ENCODE measurements around the gene C5orf22.

The C5orf22 gene

DNA sequence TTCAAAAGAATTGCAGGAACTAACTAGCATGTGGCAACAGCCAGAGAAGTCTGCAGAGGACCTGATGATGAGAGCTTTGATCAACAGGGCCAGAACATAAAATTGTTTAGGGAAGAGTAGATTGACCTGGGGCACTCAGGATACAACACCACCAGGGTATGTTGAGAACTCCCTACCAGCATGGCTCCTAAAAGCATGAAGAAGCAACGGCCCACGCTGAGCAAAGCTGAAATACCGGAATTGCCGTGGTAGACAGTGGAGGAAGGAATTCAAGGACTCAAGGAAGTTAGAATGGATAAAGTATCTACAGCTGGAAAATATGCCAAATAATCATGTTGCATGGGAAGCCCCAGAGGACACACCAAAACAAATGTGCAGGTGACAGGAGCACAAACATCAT is 31.8 kb upstream of the C5orf22 start:
- Histone ChIP-seq H3K9me3 (ENCODE audit: insufficient read depth, low read length) (no peaks in the 10 kb centered on the region), H3K36me3 (replicated peaks; ENCODE audit: low read depth, low read length) (peaks cover 11% of the 10 kb centered on the region), H3K27ac (ENCODE audit: low read length) (no peak overlapping the region)

DNA sequence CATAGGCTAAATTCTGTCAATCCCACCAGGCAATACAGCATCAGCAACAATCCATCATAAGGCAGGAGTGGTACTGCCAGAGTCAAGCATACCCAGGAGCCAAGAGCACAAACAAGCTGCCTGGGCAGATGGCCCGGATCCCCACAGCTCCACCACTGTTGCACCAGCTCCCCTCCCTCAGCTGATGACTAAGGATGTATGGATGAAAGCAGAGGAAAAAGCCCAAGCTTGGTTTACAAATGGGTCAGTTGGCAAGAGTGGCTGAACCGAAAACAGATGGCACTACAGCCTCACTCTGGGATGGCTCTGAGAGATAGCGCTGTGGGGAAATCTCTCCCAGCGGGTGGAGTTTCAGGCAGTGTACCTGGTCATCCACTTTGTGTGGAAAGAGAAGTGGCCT is 29.6 kb upstream of the C5orf22 start:
- Histone ChIP-seq H2AFZ (ENCODE audit: low read depth, low read length) (no peak overlapping the region), H3K4me3 (ENCODE audit: low read length) (no peak overlapping the region), H3K4me2 (ENCODE audit: low read length) (no peak overlapping the region), H3K9me3 (ENCODE audit: insufficient read depth, low read length) (no peaks in the 10 kb centered on the region), H3K79me2 (ENCODE audit: low read length) (no peaks in the 10 kb centered on the region), H3K27ac (ENCODE audit: low read length) (no peak overlapping the region), H3K36me3 (replicated peaks; ENCODE audit: low read depth, low read length) (peaks cover 11% of the 10 kb centered on the region), H3K9ac (ENCODE audit: low read length) (no peak overlapping the region), H4K20me1 (ENCODE audit: insufficient read depth, low read length) (no peaks in the 10 kb centered on the region), H3K4me1 (ENCODE audit: low read length) (no peaks in the 10 kb centered on the region), H3K27me3 (ENCODE audit: low read depth, low read length) (no peaks in the 10 kb centered on the region)
- no peak for TF ChIP-seq EZH2phosphoT487 (IDR thresholded peaks at IDR 0.05; ENCODE audit: low read depth)
- TF ChIP-seq, protein P1, sequence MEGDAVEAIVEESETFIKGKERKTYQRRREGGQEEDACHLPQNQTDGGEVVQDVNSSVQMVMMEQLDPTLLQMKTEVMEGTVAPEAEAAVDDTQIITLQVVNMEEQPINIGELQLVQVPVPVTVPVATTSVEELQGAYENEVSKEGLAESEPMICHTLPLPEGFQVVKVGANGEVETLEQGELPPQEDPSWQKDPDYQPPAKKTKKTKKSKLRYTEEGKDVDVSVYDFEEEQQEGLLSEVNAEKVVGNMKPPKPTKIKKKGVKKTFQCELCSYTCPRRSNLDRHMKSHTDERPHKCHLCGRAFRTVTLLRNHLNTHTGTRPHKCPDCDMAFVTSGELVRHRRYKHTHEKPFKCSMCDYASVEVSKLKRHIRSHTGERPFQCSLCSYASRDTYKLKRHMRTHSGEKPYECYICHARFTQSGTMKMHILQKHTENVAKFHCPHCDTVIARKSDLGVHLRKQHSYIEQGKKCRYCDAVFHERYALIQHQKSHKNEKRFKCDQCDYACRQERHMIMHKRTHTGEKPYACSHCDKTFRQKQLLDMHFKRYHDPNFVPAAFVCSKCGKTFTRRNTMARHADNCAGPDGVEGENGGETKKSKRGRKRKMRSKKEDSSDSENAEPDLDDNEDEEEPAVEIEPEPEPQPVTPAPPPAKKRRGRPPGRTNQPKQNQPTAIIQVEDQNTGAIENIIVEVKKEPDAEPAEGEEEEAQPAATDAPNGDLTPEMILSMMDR (IDR thresholded peaks at IDR 0.05; ENCODE audit: low read depth, low read length): no peak

More for the DNA sequence above, 31.8 kb upstream of the C5orf22 start:
- no peak overlapping the region for H2AFZ ChIP-seq (ENCODE audit: low read depth, low read length)
- no peaks in the 10 kb centered on the region for H3K27me3 ChIP-seq (ENCODE audit: low read depth, low read length)
- TF ChIP-seq EZH2phosphoT487 (IDR thresholded peaks at IDR 0.05; ENCODE audit: low read depth): no peak
- TF ChIP-seq, protein P1 (IDR thresholded peaks at IDR 0.05; ENCODE audit: low read depth, low read length): no peak
- H3K4me1 ChIP-seq (ENCODE audit: low read length): no peaks in the 10 kb centered on the region
- H3K4me3 ChIP-seq (ENCODE audit: low read length): no peak overlapping the region
- H3K9ac ChIP-seq (ENCODE audit: low read length): no peak overlapping the region
- H4K20me1 ChIP-seq (ENCODE audit: insufficient read depth, low read length): no peaks in the 10 kb centered on the region
- no peaks in the 10 kb centered on the region for H3K79me2 ChIP-seq (ENCODE audit: low read length)
- H3K4me2 ChIP-seq (ENCODE audit: low read length): no peak overlapping the region

DNA sequence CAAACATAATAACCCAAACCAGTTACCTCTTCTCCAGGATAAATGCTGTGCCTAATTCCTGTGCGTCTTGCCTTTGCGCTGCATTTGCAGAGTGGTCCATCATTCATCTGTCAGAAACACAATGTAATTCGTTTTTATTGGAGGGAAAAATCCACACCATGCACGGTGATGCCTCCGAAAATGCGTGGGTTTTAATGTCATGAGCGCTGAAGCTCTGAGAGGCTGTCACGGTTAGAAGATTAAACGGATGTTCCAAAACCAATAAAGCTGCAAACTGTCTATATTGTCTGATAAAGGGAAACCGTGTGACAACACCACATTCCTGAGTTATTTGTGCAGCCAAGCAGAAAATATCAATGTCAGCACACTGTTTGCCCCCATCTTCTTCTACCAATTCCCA is 27.6 kb upstream of the C5orf22 start:
- Histone ChIP-seq H3K9ac (ENCODE audit: low read length) (no peak overlapping the region), H3K27ac (ENCODE audit: low read length) (no peak overlapping the region), H3K79me2 (ENCODE audit: low read length) (no peaks in the 10 kb centered on the region), H3K4me1 (ENCODE audit: low read length) (no peaks in the 10 kb centered on the region), H3K9me3 (ENCODE audit: insufficient read depth, low read length) (no peaks in the 10 kb centered on the region), H3K4me3 (ENCODE audit: low read length) (no peak overlapping the region), H3K27me3 (ENCODE audit: low read depth, low read length) (no peaks in the 10 kb centered on the region), H3K4me2 (ENCODE audit: low read length) (no peak overlapping the region), H4K20me1 (ENCODE audit: insufficient read depth, low read length) (no peaks in the 10 kb centered on the region), H3K36me3 (replicated peaks; ENCODE audit: low read depth, low read length) (peaks cover 11% of the 10 kb centered on the region), H2AFZ (ENCODE audit: low read depth, low read length) (no peak overlapping the region)
- TF ChIP-seq, protein P1 (IDR thresholded peaks at IDR 0.05; ENCODE audit: low read depth, low read length): no peak
- TF ChIP-seq EZH2phosphoT487 (IDR thresholded peaks at IDR 0.05; ENCODE audit: low read depth): no peak

DNA sequence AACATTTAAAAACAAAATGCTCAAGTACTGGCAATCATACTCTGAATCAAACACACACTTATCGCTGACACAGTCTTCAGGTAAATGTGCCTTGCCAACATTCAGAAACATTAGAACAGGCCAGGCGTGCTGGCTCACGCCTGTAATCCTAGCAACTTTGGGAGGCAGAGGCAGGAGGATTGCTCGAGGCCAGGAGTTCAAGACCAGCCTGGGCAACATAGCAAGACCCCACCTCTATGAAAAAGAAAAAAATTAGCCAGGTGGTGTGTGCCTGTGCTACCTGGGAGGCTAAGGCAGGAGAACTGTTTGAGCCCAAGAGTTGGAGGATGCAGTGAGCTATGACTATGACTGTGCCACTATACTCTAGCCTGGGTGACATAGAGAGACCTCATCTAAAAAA is 20.8 kb upstream of the C5orf22 start:
- H3K4me1 ChIP-seq (ENCODE audit: low read length): peaks cover 7% of the 10 kb centered on the region; the same call in 1 of the 2 replicates
- no peaks in the 10 kb centered on the region for H3K79me2 ChIP-seq (ENCODE audit: low read length)
- peaks cover 13% of the 10 kb centered on the region for H3K36me3 ChIP-seq (replicated peaks; ENCODE audit: low read depth, low read length)
- H2AFZ ChIP-seq (ENCODE audit: low read depth, low read length): no peak overlapping the region
- H3K9me3 ChIP-seq (ENCODE audit: insufficient read depth, low read length): no peaks in the 10 kb centered on the region
- H3K9ac ChIP-seq (ENCODE audit: low read length): no peak overlapping the region
- H3K4me3 ChIP-seq (ENCODE audit: low read length): no peak overlapping the region
- H3K4me2 ChIP-seq (ENCODE audit: low read length): no peak overlapping the region
- no peaks in the 10 kb centered on the region for H3K27me3 ChIP-seq (ENCODE audit: low read depth, low read length)
- H3K27ac ChIP-seq (ENCODE audit: low read length): no peak overlapping the region
- no peaks in the 10 kb centered on the region for H4K20me1 ChIP-seq (ENCODE audit: insufficient read depth, low read length)
- TF ChIP-seq EZH2phosphoT487 (IDR thresholded peaks at IDR 0.05; ENCODE audit: low read depth): no peak
- TF ChIP-seq, protein P1 (IDR thresholded peaks at IDR 0.05; ENCODE audit: low read depth, low read length): no peak

All from OCI-LY3 (cell line).